ENCODE measurements around the gene SMR3B. TPM values are rescaled to one million over a fixed set of nuclear protein-coding genes. Genes with fewer than 3 reads are reported as not detected.

SMR3B gene
- total RNA-seq, 1 experiment from 2014 or later = not detected

DNA sequence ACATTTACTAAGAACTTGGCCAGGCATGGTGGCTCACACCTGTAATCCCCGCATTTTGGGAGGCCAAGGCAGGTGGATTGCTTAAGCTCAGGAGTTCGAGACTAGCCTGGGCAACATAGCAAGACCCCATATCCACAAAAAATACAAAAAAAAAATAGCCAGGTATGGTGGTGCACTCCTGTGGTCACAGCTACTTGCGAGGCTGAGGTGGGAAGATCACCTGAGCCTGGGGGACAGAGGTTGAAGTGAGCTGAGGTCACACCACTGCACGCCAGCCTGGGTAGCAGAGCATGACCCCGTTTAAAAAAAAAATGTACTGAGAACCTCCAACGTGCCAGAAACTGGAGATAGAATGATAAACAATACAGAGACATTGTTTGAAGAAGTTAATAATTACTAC lies 22.8 kb downstream of the SMR3B start:
- no peaks in the 10 kb centered on the region for H3K36me3 Mint-ChIP-seq (ENCODE audit: insufficient read depth in 1 of 3, low read depth in 3 of 3)
- Histone ChIP-seq H3K4me1 (ENCODE audit: insufficient read depth, low read length) (no peaks in the 10 kb centered on the region), H4K91ac (ENCODE audit: insufficient read length, low read depth, low read length) (no peak overlapping the region), H3K9ac (ENCODE audit: extremely low read depth, insufficient read length, low read length) (no peak overlapping the region), H2BK15ac (ENCODE audit: low read depth, low read length) (no peak overlapping the region), H3K56ac (ENCODE audit: insufficient read length, low read depth, low read length) (no peak overlapping the region), H3K14ac (ENCODE audit: insufficient read depth, low read length) (no peak overlapping the region), H3K23ac (ENCODE audit: insufficient read length, low read depth, low read length) (no peak overlapping the region), H4K8ac (replicated peaks; ENCODE audit: insufficient read length, low read depth, low read length) (no peak overlapping the region), H3K79me2 (ENCODE audit: insufficient read depth, low read length) (no peaks in the 10 kb centered on the region; the same call in 1 of the 2 replicates), H2BK12ac (ENCODE audit: insufficient read length, low read depth, low read length) (no peak overlapping the region), H3K4me2 (ENCODE audit: insufficient read depth, insufficient read length, low read length) (no peak overlapping the region), H3T11ph (ENCODE audit: low read length) (no peak overlapping the region), H3K9me3 (ENCODE audit: control insufficient read depth, low read depth, low read length) (no peaks in the 10 kb centered on the region), H2BK120ac (ENCODE audit: low read depth, low read length, poor library complexity, severe bottlenecking) (no peak overlapping the region), H2AK5ac (ENCODE audit: insufficient read length, low read length) (no peak overlapping the region), H3K27ac (ENCODE audit: insufficient read length, low read depth, low read length) (no peak overlapping the region), H4K20me1 (ENCODE audit: control insufficient read depth, insufficient read depth, insufficient read length) (no peaks in the 10 kb centered on the region), H3K18ac (ENCODE audit: insufficient read length, low read depth, low read length) (no peak overlapping the region), H4K5ac (ENCODE audit: insufficient read length, low read depth, low read length) (no peak overlapping the region), H3K79me1 (ENCODE audit: insufficient read depth, low read depth, low read length, poor library complexity, severe bottlenecking) (no peaks in the 10 kb centered on the region), H2AFZ (ENCODE audit: low read length) (no peak overlapping the region), H2BK20ac (ENCODE audit: low read depth, low read length, poor library complexity, severe bottlenecking) (no peak overlapping the region), H2BK5ac (ENCODE audit: insufficient read length, low read length) (no peak overlapping the region), H3K23me2 (ENCODE audit: insufficient read length, low read depth, low read length, poor library complexity, severe bottlenecking) (no peaks in the 10 kb centered on the region), H3K4ac (ENCODE audit: low read depth, low read length) (no peak overlapping the region), H3K27me3 (ENCODE audit: insufficient read depth, low read length) (no peaks in the 10 kb centered on the region)
- no peak overlapping the region for H3K27ac Mint-ChIP-seq
- TF ChIP-seq, protein P1, sequence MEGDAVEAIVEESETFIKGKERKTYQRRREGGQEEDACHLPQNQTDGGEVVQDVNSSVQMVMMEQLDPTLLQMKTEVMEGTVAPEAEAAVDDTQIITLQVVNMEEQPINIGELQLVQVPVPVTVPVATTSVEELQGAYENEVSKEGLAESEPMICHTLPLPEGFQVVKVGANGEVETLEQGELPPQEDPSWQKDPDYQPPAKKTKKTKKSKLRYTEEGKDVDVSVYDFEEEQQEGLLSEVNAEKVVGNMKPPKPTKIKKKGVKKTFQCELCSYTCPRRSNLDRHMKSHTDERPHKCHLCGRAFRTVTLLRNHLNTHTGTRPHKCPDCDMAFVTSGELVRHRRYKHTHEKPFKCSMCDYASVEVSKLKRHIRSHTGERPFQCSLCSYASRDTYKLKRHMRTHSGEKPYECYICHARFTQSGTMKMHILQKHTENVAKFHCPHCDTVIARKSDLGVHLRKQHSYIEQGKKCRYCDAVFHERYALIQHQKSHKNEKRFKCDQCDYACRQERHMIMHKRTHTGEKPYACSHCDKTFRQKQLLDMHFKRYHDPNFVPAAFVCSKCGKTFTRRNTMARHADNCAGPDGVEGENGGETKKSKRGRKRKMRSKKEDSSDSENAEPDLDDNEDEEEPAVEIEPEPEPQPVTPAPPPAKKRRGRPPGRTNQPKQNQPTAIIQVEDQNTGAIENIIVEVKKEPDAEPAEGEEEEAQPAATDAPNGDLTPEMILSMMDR (conservative IDR thresholded peaks at IDR 0.05) = no peak
- no peaks in the 10 kb centered on the region for H3K27me3 Mint-ChIP-seq (ENCODE audit: low read depth)
- DNase-seq = no peak
- no peak overlapping the region for H3K4me3 Mint-ChIP-seq
- H3K4me1 Mint-ChIP-seq = no peaks in the 10 kb centered on the region
- WGBS (ENCODE audit: extremely low coverage, insufficient read length, low lambda C conversion rate) = no CpG with 5 or more reads among the region's 6 CpGs
- peaks cover 0 to 2% of the 10 kb centered on the region in 2 experiments; a peak in 1 of 5 replicates for H3K9me3 Mint-ChIP-seq

Data from H9 (cell line).